ENCODE data around the gene SIPA1L3. TPM values are rescaled to one million over a fixed set of nuclear protein-coding genes. Genes with fewer than 3 reads are reported as not detected.

Gene SIPA1L3
- total and polyA plus RNA-seq, 2 experiments from 2014 or later: 15.7 to 54.1 TPM

DNA sequence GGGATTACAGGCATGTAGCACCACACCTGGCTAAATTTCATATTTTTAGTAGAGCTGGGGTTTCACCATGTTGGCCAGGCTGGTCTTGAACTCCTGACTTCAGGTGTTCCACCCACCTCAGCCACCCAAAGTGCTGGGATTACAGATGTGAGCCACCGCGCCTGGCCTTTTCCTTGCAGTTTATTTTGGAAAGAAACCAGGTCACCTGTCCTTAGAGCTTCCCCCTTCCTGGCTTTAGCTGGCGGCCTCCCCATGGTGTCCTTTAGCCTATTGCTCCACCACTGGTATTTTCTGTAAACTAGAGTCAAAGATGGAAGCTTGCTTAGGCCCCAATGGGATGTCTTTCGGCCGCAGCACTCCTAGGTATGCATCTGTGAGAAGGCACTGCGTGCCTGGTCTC, 225.8 kb downstream of the SIPA1L3 start (continued):
- TF ChIP-seq ETS1 (IDR thresholded peaks at IDR 0.05): no peak
- no peak for TF ChIP-seq NANOG (IDR thresholded peaks at IDR 0.05; ENCODE audit: borderline replicate concordance)
- TF ChIP-seq EZH2 (IDR thresholded peaks at IDR 0.05; ENCODE audit: low read depth, unreplicated experiment): no peak
- no peak for TF ChIP-seq CTCF (conservative IDR thresholded peaks at IDR 0.05; ENCODE audit: low read depth in 2 of 2)

DNA sequence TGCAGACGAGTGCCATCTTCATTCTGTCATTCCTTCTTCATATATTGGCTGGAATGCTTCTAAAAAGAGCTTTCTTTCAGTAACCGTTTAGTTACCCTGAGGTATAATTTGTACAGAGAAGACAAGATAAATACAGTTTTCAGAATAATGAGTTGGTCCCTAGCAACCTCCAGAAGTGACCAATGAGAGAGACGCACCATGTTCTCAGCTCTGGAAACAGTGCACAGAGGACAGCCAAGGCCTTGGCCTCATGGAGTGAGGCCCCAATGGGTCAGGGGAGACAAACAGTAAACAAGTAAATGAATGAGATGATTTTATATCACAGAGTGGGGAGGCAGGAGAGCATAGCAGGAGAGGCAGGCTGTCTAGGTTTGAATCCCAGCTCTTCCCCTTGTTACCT, 226.3 kb downstream of the SIPA1L3 start:
- Histone ChIP-seq H3K9me2 (ENCODE audit: insufficient read depth) (no peaks in the 10 kb centered on the region), H3K4me3 (no peak overlapping the region), H4K20me1 (replicated peaks; ENCODE audit: insufficient read depth) (no peaks in the 10 kb centered on the region), H3K27ac (ENCODE audit: low read depth) (no peak overlapping the region), H3K27me3 (ENCODE audit: insufficient read depth) (no peaks in the 10 kb centered on the region), H3K4me1 (ENCODE audit: insufficient read depth) (no peaks in the 10 kb centered on the region), H2AFZ (no peak overlapping the region), H3K79me2 (replicated peaks; ENCODE audit: insufficient read depth) (no peaks in the 10 kb centered on the region), H3K36me3 (ENCODE audit: insufficient read depth) (no peaks in the 10 kb centered on the region), H3K4me2 (no peak overlapping the region), H3F3A (replicated peaks; ENCODE audit: low read depth) (no peaks in the 10 kb centered on the region)
- ATAC-seq (no peak), DNase-seq (ENCODE audit: low spot score) (no peak)
- Mint-ChIP-seq H3K9me3 (no peaks in the 10 kb centered on the region; the same call in 2 of the 3 replicates), H3K27ac (peak overlapping the region; percentile 22; the same call in 1 of the 2 replicates), H3K4me1 (peaks cover 16% of the 10 kb centered on the region), H3K36me3 (ENCODE audit: low read depth) (peaks cover 18% of the 10 kb centered on the region), H3K4me3 (no peak overlapping the region), H3K27me3 (ENCODE audit: insufficient read depth, low read depth, poor library complexity) (peaks cover 13% of the 10 kb centered on the region)
- TF ChIP-seq CREB1 (CRISPR knock-in tag; IDR thresholded peaks at IDR 0.05; ENCODE audit: low read depth) (no peak), EZH2 (IDR thresholded peaks at IDR 0.05; ENCODE audit: low read depth, unreplicated experiment) (no peak), POLR2AphosphoS5 (IDR thresholded peaks at IDR 0.05; ENCODE audit: low read depth) (no peak), NANOG (IDR thresholded peaks at IDR 0.05; ENCODE audit: borderline replicate concordance) (no peak), ZNF331 (CRISPR knock-in tag; IDR thresholded peaks at IDR 0.05; ENCODE audit: low read depth) (no peak), JUNB (IDR thresholded peaks at IDR 0.05; ENCODE audit: unreplicated experiment) (no peak), CTCF (conservative IDR thresholded peaks at IDR 0.05; ENCODE audit: low read depth in 2 of 2) (no peak), ZNF114 (CRISPR knock-in tag; IDR thresholded peaks at IDR 0.05) (no peak)
- TF ChIP-seq, protein P1, sequence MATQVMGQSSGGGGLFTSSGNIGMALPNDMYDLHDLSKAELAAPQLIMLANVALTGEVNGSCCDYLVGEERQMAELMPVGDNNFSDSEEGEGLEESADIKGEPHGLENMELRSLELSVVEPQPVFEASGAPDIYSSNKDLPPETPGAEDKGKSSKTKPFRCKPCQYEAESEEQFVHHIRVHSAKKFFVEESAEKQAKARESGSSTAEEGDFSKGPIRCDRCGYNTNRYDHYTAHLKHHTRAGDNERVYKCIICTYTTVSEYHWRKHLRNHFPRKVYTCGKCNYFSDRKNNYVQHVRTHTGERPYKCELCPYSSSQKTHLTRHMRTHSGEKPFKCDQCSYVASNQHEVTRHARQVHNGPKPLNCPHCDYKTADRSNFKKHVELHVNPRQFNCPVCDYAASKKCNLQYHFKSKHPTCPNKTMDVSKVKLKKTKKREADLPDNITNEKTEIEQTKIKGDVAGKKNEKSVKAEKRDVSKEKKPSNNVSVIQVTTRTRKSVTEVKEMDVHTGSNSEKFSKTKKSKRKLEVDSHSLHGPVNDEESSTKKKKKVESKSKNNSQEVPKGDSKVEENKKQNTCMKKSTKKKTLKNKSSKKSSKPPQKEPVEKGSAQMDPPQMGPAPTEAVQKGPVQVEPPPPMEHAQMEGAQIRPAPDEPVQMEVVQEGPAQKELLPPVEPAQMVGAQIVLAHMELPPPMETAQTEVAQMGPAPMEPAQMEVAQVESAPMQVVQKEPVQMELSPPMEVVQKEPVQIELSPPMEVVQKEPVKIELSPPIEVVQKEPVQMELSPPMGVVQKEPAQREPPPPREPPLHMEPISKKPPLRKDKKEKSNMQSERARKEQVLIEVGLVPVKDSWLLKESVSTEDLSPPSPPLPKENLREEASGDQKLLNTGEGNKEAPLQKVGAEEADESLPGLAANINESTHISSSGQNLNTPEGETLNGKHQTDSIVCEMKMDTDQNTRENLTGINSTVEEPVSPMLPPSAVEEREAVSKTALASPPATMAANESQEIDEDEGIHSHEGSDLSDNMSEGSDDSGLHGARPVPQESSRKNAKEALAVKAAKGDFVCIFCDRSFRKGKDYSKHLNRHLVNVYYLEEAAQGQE (IDR thresholded peaks at IDR 0.05; ENCODE audit: unreplicated experiment): no peak

Measured in GM23338 (cell line).